MM.1S (cell line): ENCODE data around the gene VPS13A.

ENCODE experiments used
- DNase-seq: peaks from one replicate; pipeline ENCODE4 v3.0.0-alpha.2; 2015
- H2AFZ ChIP-seq: fragments of 300-600 bp; sonication (generic); 2 replicates; pipeline ENCODE4 v1.6.0; 2016; ENCODE audit warnings: antibody characterized with exemption, low read length
- H3F3A ChIP-seq: fragments of 300-600 bp; sonication (generic); 2 replicates; pipeline ENCODE4 v1.6.1; 2016; ENCODE audit warnings: mild to moderate bottlenecking, antibody characterized with exemption, low read length, moderate library complexity, mixed read lengths; ENCODE audit not compliant: insufficient read depth
- H3K27ac ChIP-seq: fragments of 300-600 bp; sonication (generic); 2 replicates; pipeline ENCODE4 v1.5.1; 2016; ENCODE audit warnings: mild to moderate bottlenecking, low read length
- H3K27me3 ChIP-seq: fragments of 300-600 bp; sonication (generic); replicated peaks from 2 replicates; pipeline ENCODE4 v1.6.0; 2016; ENCODE audit warnings: low read length; ENCODE audit not compliant: insufficient read depth
- H3K36me3 ChIP-seq: fragments of 300-600 bp; sonication (generic); replicated peaks from 2 replicates; pipeline ENCODE4 v1.6.1; 2016; ENCODE audit warnings: mild to moderate bottlenecking, low read length, mixed read lengths; ENCODE audit not compliant: insufficient read depth
- H3K4me1 ChIP-seq: fragments of 300-600 bp; sonication (generic); 2 replicates; pipeline ENCODE4 v1.6.1; 2016; ENCODE audit warnings: low read length, mixed read lengths
- H3K4me2 ChIP-seq: fragments of 300-600 bp; sonication (generic); 2 replicates; pipeline ENCODE4 v1.6.0; 2016; ENCODE audit warnings: low read depth, low read length
- H3K4me3 ChIP-seq: fragments of 300-600 bp; sonication (generic); 2 replicates; pipeline ENCODE4 v1.5.1; 2016; ENCODE audit warnings: low read length, mixed read lengths
- H3K79me2 ChIP-seq: fragments of 300-600 bp; sonication (generic); 2 replicates; pipeline ENCODE4 v1.6.1; 2016; ENCODE audit warnings: mixed run types, low read length, mixed read lengths
- H3K9ac ChIP-seq: fragments of 300-600 bp; sonication (generic); 2 replicates; pipeline ENCODE4 v1.6.1; 2016; ENCODE audit warnings: low read length, mixed read lengths
- H3K9me2 ChIP-seq: fragments of 300-600 bp; sonication (generic); replicated peaks from 2 replicates; pipeline ENCODE4 v1.6.1; 2016; ENCODE audit warnings: mild to moderate bottlenecking, low read length, mixed read lengths; ENCODE audit not compliant: insufficient read depth
- H3K9me3 ChIP-seq: fragments of 300-600 bp; sonication (generic); replicated peaks from 2 replicates; pipeline ENCODE4 v1.6.1; 2016; ENCODE audit warnings: mild to moderate bottlenecking, low read length, mixed read lengths; ENCODE audit not compliant: insufficient read depth
- H4K20me1 ChIP-seq: fragments of 300-600 bp; sonication (generic); 2 replicates; pipeline ENCODE4 v1.6.1; 2016; ENCODE audit warnings: mild to moderate bottlenecking, low read length, moderate library complexity, mixed read lengths; ENCODE audit not compliant: insufficient read depth
- CTCF ChIP-seq: fragments of 300-600 bp; sonication (generic); IDR thresholded peaks from 2 replicates; pipeline ENCODE4 v1.5.1; 2016; ENCODE audit warnings: antibody characterized with exemption, low read length, mixed read lengths
- EZH2 ChIP-seq: fragments of 300-600 bp; sonication (generic); optimal IDR thresholded peaks from 2 replicates; pipeline ENCODE3; 2017; ENCODE audit warnings: low read depth, mild to moderate bottlenecking, antibody characterized with exemption, low read length, mixed read lengths
- EZH2phosphoT487 ChIP-seq: fragments of 300-600 bp; sonication (generic); IDR thresholded peaks from 2 replicates; pipeline ENCODE4 v1.6.1; 2018; ENCODE audit warnings: antibody characterized with exemption, low read length

Gene VPS13A

GRCh38 chr9:77462066-77462465 is 284.7 kb downstream of the VPS13A start:
- Histone ChIP-seq H3K36me3 (no peaks in the 10 kb centered on the region), H3K9me3 (no peaks in the 10 kb centered on the region), H2AFZ (no peak overlapping the region), H3K9ac (no peak overlapping the region), H3K79me2 (no peaks in the 10 kb centered on the region), H3K4me2 (no peak overlapping the region), H3K9me2 (no peaks in the 10 kb centered on the region), H3K27me3 (no peaks in the 10 kb centered on the region), H3K4me3 (no peak overlapping the region), H3K27ac (no peak overlapping the region), H3K4me1 (no peaks in the 10 kb centered on the region), H3F3A (no peaks in the 10 kb centered on the region), H4K20me1 (no peaks in the 10 kb centered on the region)
- no peak for DNase-seq
- TF ChIP-seq EZH2 (no peak), EZH2phosphoT487 (no peak)

- no peaks in the 10 kb centered on the region for H3K4me1 ChIP-seq
- H3K27ac ChIP-seq: no peak overlapping the region
- H3K4me3 ChIP-seq: no peak overlapping the region
- DNase-seq: no peak
- no peaks in the 10 kb centered on the region for H3K9me2 ChIP-seq
- H3K9me3 ChIP-seq: no peaks in the 10 kb centered on the region
- H3K27me3 ChIP-seq: no peaks in the 10 kb centered on the region
- no peak overlapping the region for H3K9ac ChIP-seq
- no peaks in the 10 kb centered on the region for H4K20me1 ChIP-seq
- H3K79me2 ChIP-seq: no peaks in the 10 kb centered on the region
- no peak overlapping the region for H2AFZ ChIP-seq
- H3K4me2 ChIP-seq: no peak overlapping the region
- H3K36me3 ChIP-seq: no peaks in the 10 kb centered on the region
- H3F3A ChIP-seq: no peaks in the 10 kb centered on the region
- TF ChIP-seq EZH2phosphoT487 (no peak), EZH2 (no peak), CTCF (no peak)
Observed at GRCh38 chr9:77463151-77463550, 285.8 kb downstream of the VPS13A start.

GRCh38 chr9:77464661-77465060 is 287.3 kb downstream of the VPS13A start:
- Histone ChIP-seq H2AFZ (no peak overlapping the region), H3K9me3 (no peaks in the 10 kb centered on the region), H3K4me3 (no peak overlapping the region), H3K36me3 (no peaks in the 10 kb centered on the region), H3K4me1 (no peaks in the 10 kb centered on the region), H3K27me3 (no peaks in the 10 kb centered on the region), H4K20me1 (no peaks in the 10 kb centered on the region), H3K4me2 (no peak overlapping the region), H3F3A (no peaks in the 10 kb centered on the region), H3K9me2 (no peaks in the 10 kb centered on the region), H3K79me2 (no peaks in the 10 kb centered on the region), H3K27ac (no peak overlapping the region), H3K9ac (no peak overlapping the region)
- DNase-seq: no peak
- TF ChIP-seq CTCF (no peak), EZH2phosphoT487 (no peak), EZH2 (no peak)

- Histone ChIP-seq H3K27ac (no peak overlapping the region), H3K4me2 (no peak overlapping the region), H2AFZ (no peak overlapping the region), H3K9me3 (no peaks in the 10 kb centered on the region), H4K20me1 (no peaks in the 10 kb centered on the region), H3K36me3 (no peaks in the 10 kb centered on the region), H3K9me2 (no peaks in the 10 kb centered on the region), H3K79me2 (no peaks in the 10 kb centered on the region), H3K27me3 (no peaks in the 10 kb centered on the region), H3K9ac (no peak overlapping the region), H3K4me1 (no peaks in the 10 kb centered on the region), H3F3A (no peaks in the 10 kb centered on the region), H3K4me3 (no peak overlapping the region)
- no peak for TF ChIP-seq CTCF
- no peak for TF ChIP-seq EZH2
- TF ChIP-seq EZH2phosphoT487: no peak
- DNase-seq: no peak
Observed at GRCh38 chr9:77469515-77470231, 292.3 kb downstream of the VPS13A start.
